DMS79 treated with DMSO at 0.1 percent for 48 hours (cell line): ENCODE results near the gene GGN.
"Not testable (repeated sequence)": the region's sequence is repeated elsewhere in the genome, so short reads cannot be mapped to it uniquely, and the experiment has no call there.

Experiments
- DNase-seq: peaks from one replicate; lab custom pipeline; 2025; lab: John Stamatoyannopoulos, UW

GGN gene

GRCh38 chr19:38361633-38362075, 26.2 kb downstream of the GGN start:
- DNase-seq: peak; percentile 74

- DNase-seq: peak; percentile 44
Measured at GRCh38 chr19:38360839-38361631, 26.8 kb downstream of the GGN start.

DNA sequence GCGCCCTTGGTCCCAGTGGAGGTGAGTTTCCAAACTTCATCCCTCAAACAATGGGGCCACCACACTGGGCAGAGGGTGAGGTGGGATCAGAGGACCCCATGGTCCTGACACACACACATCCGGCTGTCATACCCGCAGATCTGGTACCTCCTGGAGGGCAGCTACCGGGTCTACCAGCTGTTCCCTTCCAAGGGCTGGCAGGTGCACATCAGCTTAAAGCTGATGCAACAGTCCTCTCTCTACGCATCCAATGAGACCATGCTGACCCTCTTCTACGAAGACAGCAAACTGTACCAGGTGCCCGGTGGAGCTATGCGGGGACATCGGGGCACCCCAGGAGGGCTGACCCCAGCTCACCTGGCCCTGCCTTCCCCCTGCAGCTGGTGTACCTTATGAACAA, 27.5 kb downstream of the GGN start:
- no peak for DNase-seq

DNA sequence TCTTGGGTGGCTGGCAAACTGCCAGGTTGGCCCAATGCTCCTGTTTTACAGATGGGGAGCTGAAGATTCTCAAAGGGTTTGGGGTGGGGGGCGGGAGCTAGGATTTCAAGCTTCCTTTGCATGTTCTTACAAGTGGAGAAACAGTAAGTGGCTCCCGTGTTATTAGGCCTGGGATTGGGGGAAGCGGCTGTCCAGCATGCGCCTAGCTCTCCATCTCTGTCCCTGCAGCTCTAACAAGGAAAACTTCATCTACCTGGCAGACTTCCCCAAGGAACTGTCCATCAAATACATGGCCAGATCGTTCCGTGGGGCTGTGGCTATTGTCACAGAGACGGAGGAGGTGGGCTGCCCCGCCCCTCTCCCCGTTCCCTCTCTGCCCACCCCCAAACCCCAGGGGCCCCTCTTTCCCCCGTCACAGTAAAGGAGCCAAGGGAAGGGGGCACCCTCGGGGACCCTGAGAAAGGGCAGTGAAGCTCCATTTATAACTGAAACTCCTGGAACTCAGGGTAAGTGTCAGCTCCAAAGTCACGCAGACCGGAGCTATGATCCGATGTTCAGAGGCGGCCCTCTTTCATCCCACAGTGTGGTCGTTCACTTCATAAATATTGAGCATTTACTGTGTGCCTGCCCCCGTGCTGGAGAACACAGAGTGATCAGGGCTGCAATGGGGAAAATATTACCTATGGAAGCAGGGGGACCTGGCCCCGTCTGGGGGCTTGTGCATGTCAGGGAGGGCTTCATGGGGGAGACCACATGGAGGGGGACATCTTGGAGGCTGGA, 28.4 kb downstream of the GGN start:
- DNase-seq: no peak

DNA sequence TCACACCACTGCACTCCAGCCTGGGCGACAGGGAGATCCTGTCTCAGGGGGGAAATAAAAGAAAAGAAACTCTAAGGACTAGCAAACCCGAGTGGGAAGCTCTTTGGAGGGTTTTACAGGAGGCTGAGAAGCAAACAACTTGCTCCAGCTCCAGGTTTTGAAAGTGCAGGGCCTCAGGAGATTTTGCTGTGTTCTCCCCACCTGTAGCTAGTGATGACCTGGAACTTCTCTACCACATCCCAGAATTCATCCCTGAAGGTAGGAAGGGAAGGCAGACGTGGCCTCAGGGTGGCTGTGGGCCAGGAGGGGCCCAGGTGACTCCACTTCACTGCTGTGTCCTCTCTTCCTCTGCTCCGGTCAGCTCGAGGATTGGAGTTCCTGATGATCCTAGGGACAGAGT, 29.8 kb downstream of the GGN start:
- no peak for DNase-seq

DNA sequence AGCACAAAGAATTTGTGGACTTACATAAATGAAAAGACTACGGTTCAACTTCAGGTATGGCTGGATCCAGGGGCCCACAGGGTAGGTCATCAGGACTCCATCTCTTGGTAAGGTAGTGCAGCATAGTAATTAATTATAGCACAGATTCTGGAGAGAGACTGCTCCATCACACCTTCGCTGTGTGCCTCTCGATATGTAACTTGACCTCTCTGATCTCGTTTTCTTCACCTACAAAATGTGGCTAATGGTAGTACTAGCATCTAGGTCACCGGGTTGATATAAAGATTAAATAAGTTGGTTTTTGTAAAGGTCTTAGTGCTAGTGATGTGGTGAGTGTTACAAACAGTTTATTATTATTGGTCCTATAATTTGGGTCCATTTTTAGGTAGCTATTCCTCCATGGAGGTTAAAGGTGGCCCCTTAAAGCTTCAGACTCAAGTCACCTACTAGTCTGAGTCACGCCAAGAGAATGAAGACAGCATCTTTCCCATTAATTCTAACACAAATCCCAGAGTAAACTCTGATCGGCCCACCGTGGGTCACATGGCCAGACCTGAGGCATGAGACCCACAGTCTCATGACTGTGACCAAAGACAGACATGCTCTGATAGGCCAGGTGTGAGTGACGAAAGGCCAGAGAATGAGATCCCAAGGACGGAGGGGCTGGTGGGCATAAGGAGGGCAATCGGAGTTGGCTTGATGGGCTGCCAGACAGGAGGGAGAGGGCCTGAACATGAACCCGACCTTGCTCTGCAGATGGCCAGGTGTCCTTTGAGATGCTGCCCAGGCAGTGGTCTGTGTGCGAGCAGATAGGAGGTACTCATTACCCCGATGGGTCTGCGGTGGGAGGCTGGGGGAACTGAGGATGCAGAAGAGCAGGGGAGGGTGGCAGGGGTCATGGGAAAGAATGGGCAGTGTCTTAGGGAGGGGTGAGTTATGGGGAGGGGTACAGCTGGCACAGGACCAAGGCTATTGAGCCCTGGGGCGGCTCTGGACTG, 31.8 kb downstream of the GGN start:
- no peak for DNase-seq

DNA sequence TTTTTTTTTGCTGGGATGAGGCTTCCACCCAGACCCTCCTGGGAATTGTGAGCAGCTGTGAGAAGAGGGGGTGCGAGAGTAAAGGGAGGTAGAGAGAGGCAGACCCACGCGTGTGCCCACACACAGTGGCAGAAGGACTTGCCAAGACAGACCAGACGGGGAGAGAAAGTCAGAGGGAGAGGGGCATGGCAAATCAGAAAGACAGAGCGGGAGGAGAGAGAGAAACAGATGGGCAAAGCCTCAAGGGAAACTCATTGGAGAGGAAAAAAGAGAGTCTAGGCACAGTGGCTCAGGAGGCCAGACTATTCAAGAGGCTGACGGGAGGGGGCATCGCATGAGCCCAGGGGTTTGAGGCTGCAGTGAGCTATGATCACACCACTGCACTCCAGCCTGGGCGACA, 35.2 kb downstream of the GGN start:
- DNase-seq: no peak

DNA sequence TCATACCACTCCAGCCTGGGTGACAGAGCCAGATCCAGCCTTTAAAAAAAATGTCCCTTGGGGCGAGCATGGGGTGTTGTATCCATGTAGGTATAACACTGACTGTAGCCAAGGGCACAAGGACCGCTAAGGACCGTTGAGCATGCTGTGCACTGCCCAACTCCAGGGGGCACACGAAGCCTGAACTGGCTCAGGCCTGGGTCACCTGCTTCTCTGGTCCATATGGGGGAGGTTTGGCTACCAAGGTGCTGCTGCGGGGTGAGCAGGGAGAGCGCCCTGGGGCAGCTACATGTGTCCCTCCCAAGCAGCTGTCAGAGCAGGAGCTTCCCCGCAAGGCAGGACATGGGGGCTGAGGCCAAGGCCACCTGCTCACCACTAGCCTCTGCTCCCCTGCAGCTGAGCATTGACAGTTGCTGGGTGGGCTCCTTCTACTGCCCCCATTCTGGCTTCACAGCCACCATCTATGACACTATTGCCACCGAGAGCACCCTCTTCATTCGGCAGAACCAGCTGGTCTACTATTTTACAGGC, 35.9 kb downstream of the GGN start:
- DNase-seq: no peak

GRCh38 chr19:38350883-38351282, 37.0 kb downstream of the GGN start:
- DNase-seq: no peak

GRCh38 chr19:38346837-38347236, 41.0 kb downstream of the GGN start:
- no peak for DNase-seq

GRCh38 chr19:38340927-38341326, 46.9 kb downstream of the GGN start:
- DNase-seq: no peak

- DNase-seq: not testable (repeated sequence)
Measured at GRCh38 chr19:38339011-38339410, 48.8 kb downstream of the GGN start.

DNA sequence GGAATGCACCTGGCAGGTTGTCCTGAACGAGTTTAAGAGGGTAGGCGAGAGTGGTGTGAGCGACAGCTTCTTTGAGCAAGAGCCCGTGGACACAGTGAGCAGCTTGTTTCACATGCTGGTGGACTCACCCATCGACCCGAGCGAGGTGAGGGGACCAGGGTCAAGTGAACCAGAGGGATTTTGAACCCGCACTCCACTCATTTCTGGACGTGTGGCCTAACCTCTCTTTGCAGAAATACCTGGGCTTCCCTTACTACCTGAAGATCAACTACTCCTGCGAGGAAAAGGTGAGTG, 50.5 kb downstream of the GGN start:
- peak; percentile 53 for DNase-seq

DNA sequence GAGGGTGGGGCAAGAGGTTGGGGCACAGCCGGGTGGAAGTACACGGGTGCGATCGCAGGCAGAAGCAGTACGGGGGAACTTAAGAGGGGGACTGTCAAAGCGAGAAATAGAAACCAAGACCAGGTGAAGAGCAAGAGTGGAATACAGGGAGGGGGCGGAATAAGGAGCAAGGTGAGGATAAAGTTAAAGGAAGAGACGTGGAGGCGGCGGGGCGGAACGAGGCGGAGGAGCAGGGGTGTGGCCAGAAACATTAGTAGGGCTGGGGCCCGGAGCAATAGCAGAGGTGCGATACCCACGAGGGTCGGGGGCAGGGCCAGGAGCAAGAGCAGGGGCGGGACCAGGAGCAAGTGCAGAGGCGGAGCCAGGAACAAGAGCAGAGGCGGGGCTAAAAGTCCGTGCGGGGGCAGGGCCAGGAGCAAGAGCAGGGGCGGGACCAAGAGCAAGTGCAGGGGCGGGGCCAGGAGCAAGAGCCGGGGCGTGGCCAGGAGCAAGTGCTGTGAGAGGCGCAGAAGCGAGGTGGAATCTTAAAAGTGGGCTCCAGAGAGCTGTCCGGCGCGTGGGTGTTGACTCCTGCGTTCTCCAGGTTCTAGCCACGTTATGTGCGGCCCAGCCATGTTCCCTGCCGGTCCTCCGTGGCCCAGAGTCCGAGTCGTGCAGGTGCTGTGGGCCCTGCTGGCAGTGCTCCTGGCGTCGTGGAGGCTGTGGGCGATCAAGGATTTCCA, 51.0 kb downstream of the GGN start:
- DNase-seq: peak; percentile 98

GRCh38 chr19:38335949-38336637, 51.7 kb downstream of the GGN start:
- DNase-seq: peak; percentile 95
